ENCODE measurements around the gene RUNX1. TPM values are rescaled to one million over a fixed set of nuclear protein-coding genes. Genes with fewer than 3 reads are reported as not detected.

RUNX1 gene
- total and polyA plus RNA-seq, 2 donors: 18.5 to 29.6 TPM

- no peak for DNase-seq (ENCODE audit: low read depth in 6 of 9, low spot score in 9 of 9)
- H3K27ac ChIP-seq (ENCODE audit: low read depth in 1 of 2, low read length in 1 of 2): no peak overlapping the region
- H3K4me1 ChIP-seq (ENCODE audit: control insufficient read depth in 2 of 2, insufficient read depth in 2 of 2, low read length in 2 of 2): peaks cover 38 to 43% of the 10 kb centered on the region in 2 donors
- 98% methylated on average over 7 of the region's 7 CpGs for WGBS
- H3K27me3 ChIP-seq (ENCODE audit: control insufficient read depth in 2 of 2, insufficient read depth in 1 of 2, low read length in 1 of 2): no peaks in the 10 kb centered on the region
- no peaks in the 10 kb centered on the region for H3K9me3 ChIP-seq (ENCODE audit: control insufficient read depth in 2 of 2, insufficient read depth in 1 of 2, low read length in 1 of 2)
- H3K4me3 ChIP-seq (ENCODE audit: low read length in 2 of 2): no peak overlapping the region
- peaks cover 15 to 45% of the 10 kb centered on the region in 2 donors for H3K36me3 ChIP-seq (ENCODE audit: control insufficient read depth in 2 of 2, insufficient read depth in 2 of 2, low read length in 1 of 2)
These were observed 67.3 kb downstream of the RUNX1 start for GRCh38 chr21:34981791-34982190.

- H3K27ac ChIP-seq (ENCODE audit: low read depth in 1 of 2, low read length in 1 of 2): no peak overlapping the region
- no peak overlapping the region for H3K4me3 ChIP-seq (ENCODE audit: low read length in 2 of 2)
- H3K9me3 ChIP-seq (ENCODE audit: control insufficient read depth in 2 of 2, insufficient read depth in 1 of 2, low read length in 1 of 2): no peaks in the 10 kb centered on the region
- DNase-seq (ENCODE audit: low read depth in 6 of 9, low spot score in 9 of 9): no peak
- 90% methylated on average over 8 of the region's 8 CpGs for WGBS
- H3K4me1 ChIP-seq (ENCODE audit: control insufficient read depth in 2 of 2, insufficient read depth in 2 of 2, low read length in 2 of 2): peaks cover 34 to 37% of the 10 kb centered on the region in 2 donors
- peaks cover 11 to 42% of the 10 kb centered on the region in 2 donors for H3K36me3 ChIP-seq (ENCODE audit: control insufficient read depth in 2 of 2, insufficient read depth in 2 of 2, low read length in 1 of 2)
- no peaks in the 10 kb centered on the region for H3K27me3 ChIP-seq (ENCODE audit: control insufficient read depth in 2 of 2, insufficient read depth in 1 of 2, low read length in 1 of 2)
These were observed 68.5 kb downstream of the RUNX1 start for GRCh38 chr21:34980423-34981115.

- no peak overlapping the region for H3K27ac ChIP-seq (ENCODE audit: low read depth in 1 of 2, low read length in 1 of 2)
- H3K27me3 ChIP-seq (ENCODE audit: control insufficient read depth in 2 of 2, insufficient read depth in 1 of 2, low read length in 1 of 2): no peaks in the 10 kb centered on the region
- no peaks in the 10 kb centered on the region for H3K9me3 ChIP-seq (ENCODE audit: control insufficient read depth in 2 of 2, insufficient read depth in 1 of 2, low read length in 1 of 2)
- no peak overlapping the region for H3K4me3 ChIP-seq (ENCODE audit: low read length in 2 of 2)
- WGBS: 62% methylated on average over 4 of the region's 4 CpGs
- peaks cover 11 to 33% of the 10 kb centered on the region in 2 donors for H3K36me3 ChIP-seq (ENCODE audit: control insufficient read depth in 2 of 2, insufficient read depth in 2 of 2, low read length in 1 of 2)
- H3K4me1 ChIP-seq (ENCODE audit: control insufficient read depth in 2 of 2, insufficient read depth in 2 of 2, low read length in 2 of 2): peaks cover 30 to 35% of the 10 kb centered on the region in 2 donors
- DNase-seq (ENCODE audit: low read depth in 6 of 9, low spot score in 9 of 9): no peak
These were observed 69.7 kb downstream of the RUNX1 start for GRCh38 chr21:34979383-34979782.

- no peaks in the 10 kb centered on the region for H3K9me3 ChIP-seq (ENCODE audit: control insufficient read depth in 2 of 2, insufficient read depth in 1 of 2, low read length in 1 of 2)
- no peaks in the 10 kb centered on the region for H3K27me3 ChIP-seq (ENCODE audit: control insufficient read depth in 2 of 2, insufficient read depth in 1 of 2, low read length in 1 of 2)
- WGBS: 95% methylated on average over 1 of the region's 1 CpG
- no peak for DNase-seq (ENCODE audit: low read depth in 6 of 9, low spot score in 9 of 9)
- peaks cover 35 to 43% of the 10 kb centered on the region in 2 donors for H3K4me1 ChIP-seq (ENCODE audit: control insufficient read depth in 2 of 2, insufficient read depth in 2 of 2, low read length in 2 of 2)
- peaks cover 7 to 39% of the 10 kb centered on the region in 2 donors for H3K36me3 ChIP-seq (ENCODE audit: control insufficient read depth in 2 of 2, insufficient read depth in 2 of 2, low read length in 1 of 2)
- H3K4me3 ChIP-seq (ENCODE audit: low read length in 2 of 2): no peak overlapping the region
- no peak overlapping the region for H3K27ac ChIP-seq (ENCODE audit: low read depth in 1 of 2, low read length in 1 of 2)
These were observed 71.8 kb downstream of the RUNX1 start for GRCh38 chr21:34977333-34977732.

DNA sequence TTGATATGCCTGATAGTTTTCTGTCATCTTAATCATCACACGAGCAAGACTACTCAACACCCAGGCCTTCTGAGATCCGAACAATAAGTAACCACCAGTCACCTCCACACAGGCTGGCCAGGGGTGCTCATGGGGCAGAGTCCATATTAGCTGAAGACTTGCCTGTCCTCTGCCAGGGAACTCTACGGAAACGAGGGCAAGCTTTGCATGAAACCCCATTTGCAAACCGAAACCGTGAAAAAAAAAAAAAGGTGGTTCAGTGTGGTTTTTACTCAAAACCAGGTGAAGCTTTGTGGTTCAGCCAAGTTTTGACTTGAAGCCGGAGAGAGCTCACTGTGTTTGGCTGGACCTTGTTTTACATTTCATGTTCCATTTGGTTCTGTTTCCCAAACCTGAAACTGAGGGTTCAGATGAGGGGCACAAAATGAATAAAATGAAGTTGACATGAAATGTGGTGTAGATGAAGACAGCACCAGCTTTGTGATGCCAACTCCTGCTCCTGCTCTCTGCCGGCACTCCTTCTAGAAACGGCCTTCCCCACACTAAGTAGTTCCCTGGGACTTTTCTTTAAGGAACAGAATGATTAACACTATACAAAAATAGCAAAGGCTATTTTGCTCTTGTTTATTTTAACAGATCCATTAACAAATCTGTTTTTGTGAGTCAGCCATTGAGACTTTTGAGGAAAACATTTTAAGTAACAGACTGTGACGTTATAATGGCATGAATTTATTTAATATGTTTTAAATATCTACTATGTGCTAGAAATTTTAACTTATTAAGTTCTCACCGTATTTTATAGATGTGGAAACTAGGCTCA, 74.7 kb downstream of the RUNX1 start:
- peak; percentile 46 to 93 (median 79) for DNase-seq (ENCODE audit: low read depth in 6 of 9, low spot score in 9 of 9)
- peaks cover 0 to 34% of the 10 kb centered on the region in 2 donors for H3K36me3 ChIP-seq (ENCODE audit: control insufficient read depth in 2 of 2, insufficient read depth in 2 of 2, low read length in 1 of 2)
- no peaks in the 10 kb centered on the region for H3K9me3 ChIP-seq (ENCODE audit: control insufficient read depth in 2 of 2, insufficient read depth in 1 of 2, low read length in 1 of 2)
- H3K27me3 ChIP-seq (ENCODE audit: control insufficient read depth in 2 of 2, insufficient read depth in 1 of 2, low read length in 1 of 2): no peaks in the 10 kb centered on the region
- WGBS: 30% methylated on average over 11 of the region's 11 CpGs
- peak overlapping the region; percentile 80 to 82 for H3K27ac ChIP-seq (ENCODE audit: low read depth in 1 of 2, low read length in 1 of 2)
- peaks cover 51 to 53% of the 10 kb centered on the region in 2 donors for H3K4me1 ChIP-seq (ENCODE audit: control insufficient read depth in 2 of 2, insufficient read depth in 2 of 2, low read length in 2 of 2)
- peak overlapping the region; percentile 5 to 48 for H3K4me3 ChIP-seq (ENCODE audit: low read length in 2 of 2)

DNA sequence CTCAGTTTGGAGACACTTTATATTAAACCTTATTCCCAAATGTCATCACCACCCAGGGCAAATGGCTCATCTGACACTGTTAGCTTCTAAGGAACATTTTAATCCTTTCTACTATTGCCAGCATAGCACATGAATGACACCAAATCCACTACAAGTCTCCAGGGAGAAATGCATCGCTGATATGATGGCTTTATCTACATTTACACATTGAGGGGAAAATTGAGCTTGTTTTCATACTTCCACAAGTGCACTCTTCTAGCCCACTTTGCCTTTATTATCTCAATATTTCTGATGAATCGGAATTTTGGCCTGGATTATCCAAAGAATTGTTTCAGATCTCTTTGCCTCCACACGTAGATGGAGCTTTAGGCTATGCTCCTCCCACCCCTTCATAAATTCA, 75.4 kb downstream of the RUNX1 start:
- peak overlapping the region; percentile 80 to 82 for H3K27ac ChIP-seq (ENCODE audit: low read depth in 1 of 2, low read length in 1 of 2)
- WGBS: 71% methylated on average over 3 of the region's 3 CpGs
- no peaks in the 10 kb centered on the region for H3K27me3 ChIP-seq (ENCODE audit: control insufficient read depth in 2 of 2, insufficient read depth in 1 of 2, low read length in 1 of 2)
- H3K4me1 ChIP-seq (ENCODE audit: control insufficient read depth in 2 of 2, insufficient read depth in 2 of 2, low read length in 2 of 2): peaks cover 56 to 58% of the 10 kb centered on the region in 2 donors
- H3K9me3 ChIP-seq (ENCODE audit: control insufficient read depth in 2 of 2, insufficient read depth in 1 of 2, low read length in 1 of 2): no peaks in the 10 kb centered on the region
- no peak for DNase-seq (ENCODE audit: low read depth in 6 of 9, low spot score in 9 of 9)
- peak overlapping the region; percentile 5 to 48 for H3K4me3 ChIP-seq (ENCODE audit: low read length in 2 of 2)
- peaks cover 0 to 32% of the 10 kb centered on the region in 2 donors for H3K36me3 ChIP-seq (ENCODE audit: control insufficient read depth in 2 of 2, insufficient read depth in 2 of 2, low read length in 1 of 2)

GRCh38 chr21:34971656-34972055, 77.4 kb downstream of the RUNX1 start:
- Histone ChIP-seq H3K4me3 (ENCODE audit: low read length in 2 of 2) (no peak overlapping the region), H3K4me1 (ENCODE audit: control insufficient read depth in 2 of 2, insufficient read depth in 2 of 2, low read length in 2 of 2) (peaks cover 65 to 71% of the 10 kb centered on the region in 2 donors), H3K36me3 (ENCODE audit: control insufficient read depth in 2 of 2, insufficient read depth in 2 of 2, low read length in 1 of 2) (peaks cover 7 to 47% of the 10 kb centered on the region in 2 donors), H3K27ac (ENCODE audit: low read depth in 1 of 2, low read length in 1 of 2) (no peak overlapping the region), H3K27me3 (ENCODE audit: control insufficient read depth in 2 of 2, insufficient read depth in 1 of 2, low read length in 1 of 2) (no peaks in the 10 kb centered on the region), H3K9me3 (ENCODE audit: control insufficient read depth in 2 of 2, insufficient read depth in 1 of 2, low read length in 1 of 2) (no peaks in the 10 kb centered on the region)
- no peak for DNase-seq (ENCODE audit: low read depth in 6 of 9, low spot score in 9 of 9)
- 91% methylated on average over 1 of the region's 1 CpG for WGBS

DNA sequence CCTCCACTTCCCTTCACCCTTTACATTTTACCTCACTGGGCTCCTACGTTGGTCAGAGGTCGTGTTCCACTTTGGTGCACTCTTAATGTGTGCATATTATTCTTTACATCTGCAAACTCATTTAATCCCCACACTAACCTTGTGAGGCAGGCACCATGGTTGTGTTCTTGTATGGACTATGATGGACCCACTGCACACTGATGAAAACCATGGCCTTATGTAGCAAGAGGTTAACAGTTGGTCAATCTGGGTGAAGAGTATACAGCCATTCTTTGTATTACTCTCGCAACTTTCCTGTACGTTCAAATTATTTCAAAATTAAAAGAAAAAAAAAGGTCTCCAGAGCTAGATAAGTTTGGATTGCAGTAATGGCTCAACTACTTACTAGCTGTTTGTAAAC, 78.5 kb downstream of the RUNX1 start:
- Histone ChIP-seq H3K9me3 (ENCODE audit: control insufficient read depth in 2 of 2, insufficient read depth in 1 of 2, low read length in 1 of 2) (no peaks in the 10 kb centered on the region), H3K4me3 (ENCODE audit: low read length in 2 of 2) (no peak overlapping the region), H3K4me1 (ENCODE audit: control insufficient read depth in 2 of 2, insufficient read depth in 2 of 2, low read length in 2 of 2) (peaks cover 63 to 69% of the 10 kb centered on the region in 2 donors), H3K36me3 (ENCODE audit: control insufficient read depth in 2 of 2, insufficient read depth in 2 of 2, low read length in 1 of 2) (peaks cover 10 to 52% of the 10 kb centered on the region in 2 donors), H3K27ac (ENCODE audit: low read depth in 1 of 2, low read length in 1 of 2) (no peak overlapping the region), H3K27me3 (ENCODE audit: control insufficient read depth in 2 of 2, insufficient read depth in 1 of 2, low read length in 1 of 2) (no peaks in the 10 kb centered on the region)
- no peak for DNase-seq (ENCODE audit: low read depth in 6 of 9, low spot score in 9 of 9)
- WGBS: 97% methylated on average over 4 of the region's 4 CpGs

DNA sequence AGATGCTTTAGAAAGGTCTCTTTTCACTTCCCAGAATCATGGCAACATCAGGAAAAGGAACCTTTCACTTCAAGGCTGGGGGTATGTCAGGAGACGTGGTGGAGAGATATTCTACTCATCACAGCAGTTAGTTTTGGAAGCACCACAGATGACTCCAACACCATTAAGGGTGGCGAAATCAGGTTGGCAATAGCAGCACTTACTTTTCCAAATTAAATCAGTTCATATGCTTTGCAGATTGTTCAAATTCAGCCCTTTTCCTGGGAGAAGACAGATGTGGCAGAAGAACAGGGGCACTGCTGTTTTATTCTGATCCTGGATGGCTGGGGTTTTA, 79.0 kb downstream of the RUNX1 start:
- WGBS: 94% methylated on average over 2 of the region's 2 CpGs
- peak overlapping the region in 1 of 2 donors; percentile 10 for H3K27ac ChIP-seq (ENCODE audit: low read depth in 1 of 2, low read length in 1 of 2)
- no peak overlapping the region for H3K4me3 ChIP-seq (ENCODE audit: low read length in 2 of 2)

More for the DNA sequence above, 79.0 kb downstream of the RUNX1 start:
- Histone ChIP-seq H3K27me3 (ENCODE audit: control insufficient read depth in 2 of 2, insufficient read depth in 1 of 2, low read length in 1 of 2) (no peaks in the 10 kb centered on the region), H3K4me1 (ENCODE audit: control insufficient read depth in 2 of 2, insufficient read depth in 2 of 2, low read length in 2 of 2) (peaks cover 61 to 68% of the 10 kb centered on the region in 2 donors), H3K36me3 (ENCODE audit: control insufficient read depth in 2 of 2, insufficient read depth in 2 of 2, low read length in 1 of 2) (peaks cover 11 to 54% of the 10 kb centered on the region in 2 donors), H3K9me3 (ENCODE audit: control insufficient read depth in 2 of 2, insufficient read depth in 1 of 2, low read length in 1 of 2) (no peaks in the 10 kb centered on the region)
- no peak for DNase-seq (ENCODE audit: low read depth in 6 of 9, low spot score in 9 of 9)

Measured in thymus (tissue), 11 donors.